HG03378 (cell line): Measurements from ENCODE around the gene SLC26A8.
"Not testable (repeated sequence)": the region's sequence is repeated elsewhere in the genome, so short reads cannot be mapped to it uniquely, and the experiment has no call there.

Source experiments
- ATAC-seq: cut with Tn5 transposase; IDR thresholded peaks from one replicate; pipeline ENCODE4 v1.9.1; 2021; ENCODE audit warnings: mild to moderate bottlenecking, moderate library complexity; ENCODE audit not compliant: unreplicated experiment

Gene SLC26A8

GRCh38 chr6:35919085-35919826 lies 105.2 kb downstream of the SLC26A8 start:
- no peak for ATAC-seq

GRCh38 chr6:35916893-35917292 lies 107.5 kb downstream of the SLC26A8 start:
- not testable (repeated sequence) for ATAC-seq

DNA sequence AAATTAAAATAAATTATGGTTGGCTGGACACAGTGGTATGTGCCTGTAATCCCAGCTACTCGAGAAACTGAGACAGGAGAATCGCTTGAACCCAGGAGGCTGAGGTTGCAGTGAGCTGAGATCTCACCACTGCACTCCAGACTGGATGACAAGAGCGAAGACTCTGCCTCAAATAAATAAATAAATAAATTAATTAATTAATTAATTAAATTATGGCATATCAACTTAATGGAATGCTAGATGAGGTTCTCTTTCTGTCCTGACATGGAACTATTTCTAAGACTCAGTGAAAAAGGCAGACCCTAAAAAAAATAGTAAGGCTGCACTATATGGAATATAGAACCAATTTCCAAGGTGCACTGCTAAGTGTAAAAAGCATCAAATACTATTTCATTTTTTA lies 108.4 kb downstream of the SLC26A8 start:
- ATAC-seq, result no peak

DNA sequence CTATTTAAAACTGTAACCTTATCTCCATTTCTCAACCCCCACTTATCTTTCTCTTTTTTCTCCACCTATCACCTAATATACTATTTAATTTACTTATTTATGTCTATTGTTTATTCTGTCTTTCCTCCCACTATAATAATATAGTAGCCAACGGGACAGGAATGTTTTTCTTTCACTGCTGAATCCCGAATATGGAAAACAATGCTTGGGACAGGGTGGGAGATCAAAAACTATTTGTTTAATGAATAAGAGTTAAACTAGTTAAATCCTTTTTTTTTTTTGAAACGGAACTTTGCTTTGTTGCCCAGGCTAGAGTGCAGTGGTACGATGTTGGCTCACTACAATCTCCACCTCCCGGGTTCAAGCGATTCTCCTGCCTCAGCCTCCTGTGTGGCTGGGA lies 109.9 kb downstream of the SLC26A8 start:
- ATAC-seq, result no peak

GRCh38 chr6:35911871-35912653 lies 112.4 kb downstream of the SLC26A8 start:
- no peak for ATAC-seq

GRCh38 chr6:35909571-35909970 lies 114.9 kb downstream of the SLC26A8 start:
- ATAC-seq, result not testable (repeated sequence)

- not testable (repeated sequence) for ATAC-seq
Observed at GRCh38 chr6:35908753-35909401, 115.6 kb downstream of the SLC26A8 start.

DNA sequence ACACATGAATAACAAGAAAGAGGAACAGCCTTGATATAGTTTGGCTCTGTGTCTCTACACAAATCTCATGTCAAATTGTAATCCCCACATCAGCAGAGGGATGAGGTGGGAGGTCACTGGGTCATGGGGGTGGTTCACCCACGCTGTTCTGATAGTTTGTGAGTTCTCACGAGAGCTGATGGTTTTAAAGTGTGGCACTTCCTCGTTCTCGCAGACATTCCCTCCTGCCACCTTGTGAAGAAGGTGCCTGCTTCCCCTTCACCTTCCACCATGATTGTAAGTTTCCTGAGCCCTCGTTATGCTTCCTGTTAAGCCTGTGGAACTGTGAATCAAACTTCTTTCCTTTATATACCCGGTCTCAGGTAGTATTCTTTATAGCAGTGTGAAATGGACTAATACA lies 116.7 kb downstream of the SLC26A8 start:
- ATAC-seq, result no peak

DNA sequence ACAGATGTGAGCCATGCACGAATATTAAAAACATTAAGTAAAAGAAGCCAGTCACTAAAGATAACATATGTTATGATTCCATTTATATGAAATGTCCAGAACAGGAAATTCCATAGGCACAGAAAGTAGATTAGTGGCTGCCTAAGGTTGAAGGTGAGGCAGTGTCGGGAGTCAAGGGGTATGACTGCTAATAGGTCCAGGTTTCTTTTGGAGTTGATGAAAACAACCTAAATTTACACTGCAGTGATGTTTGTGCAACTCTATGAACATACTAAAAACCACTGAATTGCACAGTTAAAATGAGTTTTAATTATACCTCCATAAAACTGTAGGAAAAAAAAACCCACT lies 118.0 kb downstream of the SLC26A8 start:
- no peak for ATAC-seq

DNA sequence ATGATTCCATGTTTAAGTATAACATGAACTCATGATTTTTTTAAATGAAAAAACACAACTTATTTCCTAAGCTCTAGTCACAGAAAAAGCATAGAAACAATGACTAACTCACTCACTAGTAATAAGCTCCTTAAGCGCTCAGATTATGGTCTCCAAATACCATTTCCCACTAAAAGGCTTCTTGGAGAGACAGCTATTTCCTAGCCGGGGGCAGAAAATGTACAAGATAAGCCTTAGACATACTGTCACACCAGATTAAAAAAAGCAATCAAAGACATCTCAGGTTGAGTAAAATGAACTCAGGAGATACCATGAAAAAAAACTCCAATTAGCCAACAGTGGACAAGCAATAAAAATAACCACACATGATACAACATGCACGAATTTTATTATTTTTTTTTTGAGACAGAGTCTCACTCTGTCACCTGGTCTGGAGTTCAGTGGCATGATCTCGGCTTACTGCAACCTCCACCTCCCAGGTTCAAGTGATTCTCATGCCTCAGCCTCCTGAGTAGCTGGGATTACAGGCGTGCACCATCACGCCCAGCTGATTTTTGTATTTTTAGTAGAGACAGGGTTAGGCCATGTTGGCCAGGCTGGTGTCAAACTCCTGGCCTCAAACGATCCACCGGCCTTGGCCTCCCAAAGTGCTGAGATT lies 118.5 kb downstream of the SLC26A8 start:
- ATAC-seq, result no peak

- ATAC-seq, result no peak
Observed at GRCh38 chr6:35905141-35905785, 119.2 kb downstream of the SLC26A8 start.

GRCh38 chr6:35903679-35904078 lies 120.8 kb downstream of the SLC26A8 start:
- no peak for ATAC-seq

DNA sequence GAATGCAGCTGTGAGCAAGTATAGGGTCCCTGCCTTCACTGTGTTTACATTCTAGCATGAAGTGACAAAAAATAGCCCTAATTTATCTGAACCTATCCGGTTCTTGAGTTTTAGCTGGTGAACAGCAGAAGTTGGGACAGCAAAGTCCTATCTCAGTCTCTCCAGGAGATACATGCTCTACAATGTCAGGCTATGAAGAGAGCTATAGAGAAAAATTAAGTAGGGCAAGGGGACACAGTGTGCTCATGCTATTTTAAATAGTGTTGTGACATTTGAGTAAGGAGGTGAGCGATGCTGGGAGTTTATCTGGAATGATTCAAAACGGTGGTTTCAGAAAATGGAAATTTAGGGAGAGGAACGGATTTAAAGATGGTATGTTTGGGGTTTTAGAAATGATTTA lies 124.0 kb downstream of the SLC26A8 start:
- ATAC-seq, result no peak

GRCh38 chr6:35898003-35898402 lies 126.4 kb downstream of the SLC26A8 start:
- ATAC-seq, result no peak

DNA sequence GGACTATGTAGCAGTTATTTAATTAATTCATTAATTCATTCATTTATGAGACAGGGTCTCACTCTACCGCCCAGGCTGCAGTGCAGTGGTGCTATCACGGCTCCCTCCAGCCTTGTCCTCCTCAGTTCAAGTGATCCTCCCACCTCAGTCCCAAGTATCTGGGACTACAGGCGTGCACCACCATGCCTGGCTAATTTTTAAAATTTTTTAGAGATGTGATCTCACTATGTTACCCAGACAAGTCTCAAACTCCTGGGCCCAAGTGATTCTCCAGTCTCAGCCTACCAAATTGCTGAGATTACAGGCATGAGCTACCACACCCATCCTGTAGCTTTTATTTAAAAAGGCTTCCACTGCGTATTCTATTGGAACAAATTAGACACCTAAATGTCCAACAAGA lies 127.0 kb downstream of the SLC26A8 start:
- ATAC-seq, result no peak

DNA sequence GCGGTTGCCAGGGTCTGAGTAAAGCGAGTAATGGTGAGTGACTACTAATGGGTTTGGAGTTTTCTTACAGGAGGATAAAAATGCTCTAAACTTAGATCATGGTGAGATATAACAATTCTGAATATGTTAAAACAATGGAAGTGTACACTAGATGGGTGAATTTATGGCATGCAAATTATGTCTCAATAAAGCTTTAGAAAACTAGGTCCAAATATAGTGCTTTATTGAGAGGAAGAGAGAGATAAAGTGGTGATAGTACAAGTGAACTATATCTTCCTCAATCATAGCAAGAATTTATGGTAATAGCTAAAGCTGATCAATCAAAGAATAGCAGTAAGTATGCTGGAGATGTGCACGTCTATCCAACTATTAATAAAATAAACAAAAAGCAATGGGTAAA lies 127.4 kb downstream of the SLC26A8 start:
- no peak for ATAC-seq

- ATAC-seq, result no peak
Observed at GRCh38 chr6:35896228-35896627, 128.2 kb downstream of the SLC26A8 start.

DNA sequence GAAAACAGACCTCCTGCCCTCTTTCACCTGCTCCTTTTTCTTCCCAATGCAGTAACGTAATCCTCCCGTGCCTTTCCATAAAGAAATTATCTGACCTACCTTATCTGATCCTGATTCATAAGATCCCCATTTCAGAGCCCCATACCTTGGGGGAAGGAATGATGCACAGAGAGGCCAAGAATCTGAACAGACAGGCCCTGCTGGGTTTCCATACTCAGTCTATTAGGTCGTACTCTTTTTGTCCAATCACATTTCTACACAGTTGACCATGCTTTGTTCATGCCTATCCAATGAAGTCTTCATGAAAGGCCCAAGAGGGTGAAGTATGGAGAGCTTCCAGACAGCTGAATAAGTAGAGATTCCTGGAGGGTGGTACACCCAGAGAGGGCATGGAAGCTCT lies 128.9 kb downstream of the SLC26A8 start:
- no peak for ATAC-seq

DNA sequence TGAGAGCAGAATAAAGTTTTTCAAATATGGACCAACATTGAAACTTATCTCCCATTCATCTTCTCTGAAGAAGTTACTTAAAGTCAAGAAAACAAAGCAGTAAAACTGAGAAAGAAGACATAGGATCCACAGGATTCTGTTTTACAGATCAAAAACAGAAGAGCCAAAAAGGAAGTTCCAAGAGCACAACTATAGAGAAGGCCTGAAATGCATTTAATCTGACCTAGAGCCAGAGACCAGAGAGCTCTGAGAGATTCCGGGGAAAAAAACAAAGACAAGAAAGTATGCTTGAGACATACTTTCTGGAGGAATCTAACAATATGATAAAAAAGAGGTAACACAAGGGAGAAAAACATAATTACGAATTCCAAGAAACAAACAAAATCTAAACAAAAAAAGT lies 129.7 kb downstream of the SLC26A8 start:
- no peak for ATAC-seq
